ENCODE results near the gene DDR1.

GRCh38 chr6:30915591-30915946, 31.2 kb downstream of the DDR1 start:
- TF ChIP-seq CTCF (IDR thresholded peaks at IDR 0.05) (peak in 3 of 4 experiments; percentile 45 to 74 (median 61)), POLR2AphosphoS5 (IDR thresholded peaks at IDR 0.05) (peak; percentile 55)
